B cell (primary cell): ENCODE data around the gene C10orf90. TPM values are rescaled to one million over a fixed set of nuclear protein-coding genes. Genes with fewer than 3 reads are reported as not detected.

Source experiments
- ATAC-seq: fragments of 200-7000 bp; cut with Tn5 transposase; one replicate; pipeline ENCODE4 v1.10.0; 2021; ENCODE audit warnings: low read depth, mild to moderate bottlenecking, moderate number of reproducible peaks, moderate library complexity
- CTCF ChIA-PET: fragments of 350-600 bp; sonication (Branson Sonifier 250); formaldehyde crosslinking; loops from one replicate; lab custom pipeline; 2021; ENCODE audit warnings: antibody characterized with exemption, inconsistent platforms; lab: Charles Lee
- POLR2A ChIA-PET: fragments of 350-600 bp; sonication (Branson Sonifier 250); formaldehyde crosslinking; loops from one replicate; lab custom pipeline; 2021; ENCODE audit warnings: antibody characterized with exemption; lab: Charles Lee
- DNase-seq: peaks from one replicate; pipeline ENCODE4 v3.0.0; 2013
- H2AFZ ChIP-seq: 2 replicates; pipeline ENCODE4 v1.6.1; 2012; ENCODE audit warnings: mild to moderate bottlenecking, low read depth, low read length; ENCODE audit not compliant: insufficient read depth, poor library complexity, severe bottlenecking
- H3K27ac ChIP-seq, 2 donors: 1 replicate in 1 of 2; 2 replicates in 1 of 2; pipeline ENCODE4 v1.5.1; 2012 to 2013; ENCODE audit warnings: low read length in 2 of 2, mild to moderate bottlenecking in 2 of 2, moderate library complexity in 1 of 2
- H3K27me3 ChIP-seq, 4 experiments: fragments of 200-600 bp in 1 of 4; sonication (generic) in 1 of 4; replicated peaks in 1 of 4; 1 replicate in 2 of 4; 2 replicates in 2 of 4; pipeline versions ENCODE4 v1.6.1 to v1.7.0; 2013 to 2016; ENCODE audit warnings: low read length in 3 of 4, mild to moderate bottlenecking in 2 of 4, mixed read lengths in 1 of 4, moderate library complexity in 1 of 4; ENCODE audit not compliant: insufficient read depth in 4 of 4, control insufficient read depth in 3 of 4; ENCODE audit errors: control extremely low read depth in 1 of 4
- H3K36me3 ChIP-seq, 2 experiments: replicated peaks in 1 of 2; 1 replicate in 1 of 2; 2 replicates in 1 of 2; pipeline versions ENCODE4 v1.6.1 to v1.7.1; 2013; ENCODE audit warnings: low read length in 1 of 2; ENCODE audit not compliant: insufficient read depth in 2 of 2, control insufficient read depth in 1 of 2; ENCODE audit errors: control extremely low read depth in 1 of 2, extremely low read depth in 1 of 2
- H3K4me1 ChIP-seq, 2 donors: fragments of 200-600 bp in 1 of 2; sonication (generic) in 1 of 2; 1 replicate in 1 of 2; 2 replicates in 1 of 2; pipeline versions ENCODE4 v1.5.1 to v1.6.1; 2013 to 2017; ENCODE audit warnings: low read length in 2 of 2; ENCODE audit not compliant: control insufficient read depth in 2 of 2, insufficient read depth in 2 of 2
- H3K4me2 ChIP-seq: replicated peaks from 2 replicates; pipeline ENCODE3; 2012; ENCODE audit warnings: mild to moderate bottlenecking, low read depth, low read length; ENCODE audit not compliant: poor library complexity, severe bottlenecking
- H3K4me3 ChIP-seq, 5 experiments: fragments of 200-600 bp in 1 of 5; sonication (generic) in 1 of 5; 1 replicate in 3 of 5; 2 replicates in 2 of 5; pipeline versions ENCODE4 v1.5.1 to v1.7.0; 2011 to 2016; ENCODE audit warnings: low read length in 4 of 5, mild to moderate bottlenecking in 4 of 5, low read depth in 2 of 5, control low read depth in 1 of 5, moderate library complexity in 1 of 5; ENCODE audit not compliant: insufficient read depth in 1 of 5; ENCODE audit errors: control extremely low read depth in 1 of 5, extremely low read depth in 1 of 5
- H3K79me2 ChIP-seq: fragments of 200-600 bp; sonication (generic); one replicate; pipeline ENCODE4 v1.6.0; 2016; ENCODE audit warnings: low read length; ENCODE audit not compliant: control insufficient read depth, insufficient read depth
- H3K9ac ChIP-seq: fragments of 200-600 bp; sonication (generic); 2 replicates; pipeline ENCODE4 v1.6.1; 2017; ENCODE audit warnings: mild to moderate bottlenecking, low read length, moderate library complexity
- H3K9me3 ChIP-seq, 3 donors: one replicate each; pipeline versions ENCODE4 v1.6.1 to v1.7.1; 2013; ENCODE audit warnings: low read length in 2 of 3; ENCODE audit not compliant: control insufficient read depth in 2 of 3, insufficient read depth in 1 of 3; ENCODE audit errors: control extremely low read depth in 1 of 3
- H4K20me1 ChIP-seq: 2 replicates; pipeline ENCODE4 v1.6.0; 2012; ENCODE audit warnings: mild to moderate bottlenecking, low read length; ENCODE audit not compliant: insufficient read depth, control insufficient read depth, poor library complexity, severe bottlenecking
- H3K27ac Mint-ChIP-seq: one replicate; pipeline ENCODE4 v1.8.0; 2021; ENCODE audit warnings: mixed read lengths
- H3K27me3 Mint-ChIP-seq: one replicate; pipeline ENCODE4 v1.8.0; 2021; ENCODE audit warnings: mixed read lengths
- H3K4me1 Mint-ChIP-seq: one replicate; pipeline ENCODE4 v1.8.0; 2021; ENCODE audit warnings: mixed read lengths
- H3K4me3 Mint-ChIP-seq: one replicate; pipeline ENCODE4 v1.8.0; 2021; ENCODE audit warnings: mixed read lengths
- H3K9me3 Mint-ChIP-seq: one replicate; pipeline ENCODE4 v1.8.0; 2022; ENCODE audit warnings: mixed read lengths; ENCODE audit not compliant: insufficient read depth
- EZH2 ChIP-seq: IDR thresholded peaks from 2 replicates; pipeline ENCODE4 v1.6.1; 2012; ENCODE audit warnings: borderline replicate concordance, low read depth, mild to moderate bottlenecking, moderate library complexity, low read length; ENCODE audit not compliant: insufficient read depth, poor library complexity, severe bottlenecking
- WGBS: methylation state at CpG from one replicate; pipeline ENCODE4 v1.1.5; 2013; ENCODE audit warnings: missing lambda C conversion rate; ENCODE audit not compliant: insufficient coverage; 5-methylcytosine and 5-hydroxymethylcytosine counted together
- intact Hi-C: fragments of 100-400 bp; cut with micrococcal nuclease; formaldehyde crosslinking; loops from one replicate; pipeline ENCODE4 v1.10.0; 2022
- polyA plus RNA-seq: library from polyadenylated mRNA; depleted of rRNA; stranded (reverse); fragments of >200 nt; gene quantifications from 2 replicates; pipeline ENCODE4 v1.2.3, GENCODE V29; 2012
- total RNA-seq, 2 donors: library from RNA; stranded (reverse); fragments of 120-200 nt in 1 of 2; gene quantifications; 1 replicate in 1 of 2; 2 replicates in 1 of 2; pipeline versions ENCODE4 v1.2.3 to v1.2.4, GENCODE V29; 2013 to 2022
- TF ChIP-seq, protein P1 (sequence below): fragments of 200-600 bp; IDR thresholded peaks from one replicate; pipeline ENCODE4 v1.8.0; 2022; ENCODE audit warnings: antibody characterized with exemption, mild to moderate bottlenecking

C10orf90 gene
- total and polyA plus RNA-seq, 2 donors (not counting 1 experiment from before 2014, with no cell fraction given), result not detected

DNA sequence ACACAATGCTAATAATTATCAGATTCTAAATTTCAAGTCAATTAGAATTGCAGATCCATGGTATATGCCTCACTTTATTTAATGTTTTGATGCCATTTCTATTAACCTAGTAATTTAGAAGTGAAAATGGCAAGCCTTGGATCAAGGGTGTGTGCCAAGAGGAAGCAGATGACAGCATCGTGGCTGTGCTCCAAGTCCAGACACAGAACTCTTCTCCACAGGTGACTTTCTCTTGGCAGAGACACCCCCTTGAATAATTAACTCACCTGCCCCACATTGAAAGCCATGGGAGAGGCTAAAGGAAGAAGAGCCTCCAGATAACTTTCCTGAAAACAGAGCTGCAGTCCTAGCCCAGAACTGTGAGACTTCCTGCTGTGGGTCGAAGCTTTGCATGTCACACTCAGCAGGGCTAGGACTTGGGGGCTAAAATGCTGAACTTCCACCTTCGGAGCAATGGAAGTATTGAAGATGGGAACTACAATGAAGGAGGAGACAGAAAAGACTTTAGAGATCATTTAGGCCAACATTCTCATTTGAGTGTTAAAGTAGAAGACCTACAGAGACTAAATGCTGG lies 996 bp upstream of the C10orf90 start:
- H3K9me3 ChIP-seq, result peaks cover 0 to under 1% (median 0%) of the 10 kb centered on the region in 3 donors
- DNase-seq, result no peak
- H3K27ac ChIP-seq, result no peak overlapping the region
- H3K4me3 ChIP-seq, result no peak overlapping the region
- H2AFZ ChIP-seq, result no peak overlapping the region
- no peak overlapping the region for H3K4me2 ChIP-seq
- Mint-ChIP-seq H3K4me3 (no peak overlapping the region), H3K27me3 (no peaks in the 10 kb centered on the region), H3K4me1 (no peaks in the 10 kb centered on the region), H3K9me3 (peaks cover 2% of the 10 kb centered on the region), H3K27ac (no peak overlapping the region)
- H3K4me1 ChIP-seq, result no peaks in the 10 kb centered on the region
- intact Hi-C loops, result no loop called here
- no peak for ATAC-seq
- ChIA-PET POLR2A (no interaction called here), CTCF (no interaction called here)
- H3K79me2 ChIP-seq, result no peaks in the 10 kb centered on the region
- H3K36me3 ChIP-seq, result no peaks in the 10 kb centered on the region
- no peaks in the 10 kb centered on the region for H4K20me1 ChIP-seq
- 68% methylated on average over 2 of the region's 3 CpGs for WGBS
- TF ChIP-seq EZH2, result no peak
- TF ChIP-seq, protein P1, sequence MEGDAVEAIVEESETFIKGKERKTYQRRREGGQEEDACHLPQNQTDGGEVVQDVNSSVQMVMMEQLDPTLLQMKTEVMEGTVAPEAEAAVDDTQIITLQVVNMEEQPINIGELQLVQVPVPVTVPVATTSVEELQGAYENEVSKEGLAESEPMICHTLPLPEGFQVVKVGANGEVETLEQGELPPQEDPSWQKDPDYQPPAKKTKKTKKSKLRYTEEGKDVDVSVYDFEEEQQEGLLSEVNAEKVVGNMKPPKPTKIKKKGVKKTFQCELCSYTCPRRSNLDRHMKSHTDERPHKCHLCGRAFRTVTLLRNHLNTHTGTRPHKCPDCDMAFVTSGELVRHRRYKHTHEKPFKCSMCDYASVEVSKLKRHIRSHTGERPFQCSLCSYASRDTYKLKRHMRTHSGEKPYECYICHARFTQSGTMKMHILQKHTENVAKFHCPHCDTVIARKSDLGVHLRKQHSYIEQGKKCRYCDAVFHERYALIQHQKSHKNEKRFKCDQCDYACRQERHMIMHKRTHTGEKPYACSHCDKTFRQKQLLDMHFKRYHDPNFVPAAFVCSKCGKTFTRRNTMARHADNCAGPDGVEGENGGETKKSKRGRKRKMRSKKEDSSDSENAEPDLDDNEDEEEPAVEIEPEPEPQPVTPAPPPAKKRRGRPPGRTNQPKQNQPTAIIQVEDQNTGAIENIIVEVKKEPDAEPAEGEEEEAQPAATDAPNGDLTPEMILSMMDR, result no peak
- H3K27me3 ChIP-seq, result no peaks in the 10 kb centered on the region
- H3K9ac ChIP-seq, result no peak overlapping the region

DNA sequence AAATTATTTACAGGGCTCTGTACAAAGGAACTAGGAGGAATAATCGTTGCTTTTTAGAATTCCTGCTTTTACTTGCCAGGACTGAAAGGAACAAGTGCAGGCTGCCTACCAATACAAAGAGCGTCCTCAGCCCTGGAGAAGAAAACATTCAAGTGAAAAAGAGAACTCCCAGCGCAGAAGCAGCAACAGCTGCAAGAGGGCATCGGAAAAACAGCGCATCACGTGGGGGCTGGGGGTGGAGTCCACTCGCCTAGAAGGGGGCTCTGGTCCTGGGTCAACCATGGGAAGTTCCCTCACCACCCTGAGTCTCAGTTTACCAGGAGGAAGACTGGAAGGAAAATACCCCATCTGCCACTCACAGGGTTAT lies 385 bp upstream of the C10orf90 start:
- Histone ChIP-seq H3K4me2 (no peak overlapping the region), H3K9me3 (no peaks in the 10 kb centered on the region), H3K27ac (no peak overlapping the region), H3K9ac (no peak overlapping the region), H3K79me2 (no peaks in the 10 kb centered on the region), H4K20me1 (no peaks in the 10 kb centered on the region), H3K27me3 (no peaks in the 10 kb centered on the region), H3K4me3 (no peak overlapping the region), H3K4me1 (no peaks in the 10 kb centered on the region), H2AFZ (no peak overlapping the region), H3K36me3 (no peaks in the 10 kb centered on the region)
- H3K4me3 Mint-ChIP-seq, result no peak overlapping the region
- no peak for ATAC-seq
- ChIA-PET CTCF (no interaction called here), POLR2A (no interaction called here)
- no peak for DNase-seq
- no peak overlapping the region for H3K27ac Mint-ChIP-seq
- H3K27me3 Mint-ChIP-seq, result no peaks in the 10 kb centered on the region
- peaks cover 2% of the 10 kb centered on the region for H3K9me3 Mint-ChIP-seq
- WGBS, result 42% methylated on average over 3 of the region's 7 CpGs
- intact Hi-C loops, result no loop called here
- TF ChIP-seq, protein P1, result no peak
- no peak for TF ChIP-seq EZH2
- no peaks in the 10 kb centered on the region for H3K4me1 Mint-ChIP-seq
